A673 (cell line): ENCODE measurements around the gene TSHZ2. TPM values are rescaled to one million over a fixed set of nuclear protein-coding genes. Genes with fewer than 3 reads are reported as not detected.

Experiments
- BruUV-seq: library from RNA; stranded (reverse); fragments of 400-500 nt; replicated peaks from 2 replicates; lab custom pipeline; 2021; lab: Mats Ljungman, UMichigan
- CTCF ChIA-PET: fragments of 300-600 bp; sonication (Branson Sonifier 250); formaldehyde crosslinking; loops from one replicate; lab custom pipeline; 2022; ENCODE audit warnings: antibody characterized with exemption; lab: Charles Lee
- POLR2A ChIA-PET: fragments of 300-600 bp; sonication (Branson Sonifier 250); formaldehyde crosslinking; loops from one replicate; lab custom pipeline; 2022; ENCODE audit warnings: antibody characterized with exemption; ENCODE audit not compliant: low non-redundant PET; lab: Charles Lee
- DNase-seq: peaks from one replicate; pipeline ENCODE4 v3.0.0-alpha.2; 2015; ENCODE audit warnings: low spot score
- H3K27ac ChIP-seq: fragments of 200-600 bp; sonication (generic); 2 replicates; pipeline ENCODE4 v1.5.1; 2016; ENCODE audit warnings: mixed run types, low read depth, mild to moderate bottlenecking, mixed read lengths, antibody characterized with exemption, low read length; ENCODE audit not compliant: poor library complexity, severe bottlenecking
- H3K27me3 ChIP-seq: fragments of 200-600 bp; sonication (generic); replicated peaks from 2 replicates; pipeline ENCODE4 v1.6.1; 2017; ENCODE audit warnings: mixed run types, low read depth, mild to moderate bottlenecking, mixed read lengths, antibody characterized with exemption, low read length; ENCODE audit not compliant: insufficient read depth, poor library complexity
- H3K36me3 ChIP-seq: fragments of 200-600 bp; sonication (generic); 2 replicates; pipeline ENCODE4 v1.6.1; 2016; ENCODE audit warnings: mixed run types, mild to moderate bottlenecking, mixed read lengths, antibody characterized with exemption, low read length; ENCODE audit not compliant: insufficient read depth, poor library complexity, severe bottlenecking
- H3K4me1 ChIP-seq: fragments of 200-600 bp; sonication (generic); 2 replicates; pipeline ENCODE4 v1.6.1; 2017; ENCODE audit warnings: mixed run types, mild to moderate bottlenecking, mixed read lengths, antibody characterized with exemption, low read length; ENCODE audit not compliant: insufficient read depth, poor library complexity, severe bottlenecking
- H3K4me3 ChIP-seq: fragments of 200-600 bp; sonication (generic); 2 replicates; pipeline ENCODE4 v1.5.1; 2016; ENCODE audit warnings: low read depth, mixed run types, mild to moderate bottlenecking, mixed read lengths, low read length; ENCODE audit not compliant: poor library complexity, severe bottlenecking
- H3K9me3 ChIP-seq: fragments of 200-600 bp; sonication (generic); 2 replicates; pipeline ENCODE4 v1.6.1; 2016; ENCODE audit warnings: mixed run types, low read depth, mild to moderate bottlenecking, mixed read lengths, antibody characterized with exemption, low read length; ENCODE audit not compliant: poor library complexity, severe bottlenecking
- CTCF ChIP-seq: fragments of 300-800, 200-600 bp; sonication (generic); conservative IDR thresholded peaks from 2 replicates; pipeline ENCODE4 v1.5.1; 2017; ENCODE audit warnings: low read depth, mild to moderate bottlenecking, antibody characterized with exemption, low read length, moderate library complexity, mixed read lengths
- EZH2 ChIP-seq: fragments of 200-600 bp; sonication (generic); IDR thresholded peaks from 2 replicates; pipeline ENCODE4 v1.6.1; 2017; ENCODE audit warnings: borderline replicate concordance, low read depth, mild to moderate bottlenecking, mixed read lengths, antibody characterized with exemption, low read length; ENCODE audit not compliant: poor library complexity, severe bottlenecking
- intact Hi-C: fragments of 100-400 bp; cut with micrococcal nuclease; formaldehyde crosslinking; loops from one replicate; pipeline ENCODE4 v1.10.0; 2022; ENCODE audit not compliant: unreplicated experiment
- total RNA-seq: library from RNA; stranded (reverse); gene quantifications from 2 replicates; pipeline ENCODE4 v1.2.3, GENCODE V29; 2021

The TSHZ2 gene
- total RNA-seq, 1 experiment from 2014 or later = 4.1 TPM

- TF ChIP-seq EZH2 = no peak
- TF ChIP-seq CTCF = no peak
- no TSS peak for BruUV-seq
- Histone ChIP-seq H3K36me3 (no peaks in the 10 kb centered on the region), H3K9me3 (no peaks in the 10 kb centered on the region), H3K4me3 (no peak overlapping the region), H3K4me1 (peaks cover 3% of the 10 kb centered on the region), H3K27ac (no peak overlapping the region), H3K27me3 (no peaks in the 10 kb centered on the region)
- ChIA-PET CTCF (no interaction called here), POLR2A (no interaction called here)
- DNase-seq = no peak
- intact Hi-C loops = no loop called here
These were observed 30.4 kb upstream of the TSHZ2 start for GRCh38 chr20:52941808-52942207.

- intact Hi-C loops = no loop called here
- no peak for TF ChIP-seq EZH2
- ChIA-PET CTCF (interaction anchor here (0.7 kb wide), 1 partner anchor 178 kb away, joined by 3 read pairs; no protein-coding TSS in a partner anchor), POLR2A (interaction anchor here (0.7 kb wide), 1 partner anchor 1611 kb away, joined by 3 read pairs; no protein-coding TSS in a partner anchor)
- Histone ChIP-seq H3K9me3 (no peaks in the 10 kb centered on the region), H3K4me1 (no peaks in the 10 kb centered on the region), H3K4me3 (no peak overlapping the region), H3K27me3 (no peaks in the 10 kb centered on the region), H3K36me3 (no peaks in the 10 kb centered on the region), H3K27ac (no peak overlapping the region)
- peak; percentile 48 for DNase-seq
- no TSS peak for BruUV-seq
These were observed 28.8 kb upstream of the TSHZ2 start for GRCh38 chr20:52943185-52943841.

GRCh38 chr20:52945268-52945667 lies 26.9 kb upstream of the TSHZ2 start:
- POLR2A ChIA-PET = no interaction called here
- Histone ChIP-seq H3K4me1 (no peaks in the 10 kb centered on the region), H3K27ac (no peak overlapping the region), H3K36me3 (no peaks in the 10 kb centered on the region), H3K27me3 (no peaks in the 10 kb centered on the region), H3K9me3 (no peaks in the 10 kb centered on the region), H3K4me3 (no peak overlapping the region)
- no peak for DNase-seq
- BruUV-seq = no TSS peak
- TF ChIP-seq EZH2 = no peak
- no peak for TF ChIP-seq CTCF
- CTCF ChIA-PET = no interaction called here
- intact Hi-C loops = no loop called here
